Neutrophil (primary cell): ENCODE results near the gene WFDC8.

Experiments
- H3K27ac ChIP-seq: fragments of 200-600 bp; sonication (generic); 2 replicates; pipeline ENCODE4 v1.5.1; 2016; ENCODE audit warnings: mild to moderate bottlenecking, moderate library complexity
- H3K27me3 ChIP-seq: fragments of 200-600 bp; sonication (generic); 2 replicates; pipeline ENCODE4 v1.6.0; 2016; ENCODE audit warnings: mild to moderate bottlenecking
- H3K36me3 ChIP-seq: fragments of 200-600 bp; sonication (generic); 2 replicates; pipeline ENCODE4 v1.5.1; 2017
- H3K4me1 ChIP-seq, 2 experiments: fragments of 200-600 bp in 1 of 2; sonication (generic) in 1 of 2; 1 replicate in 1 of 2; 2 replicates in 1 of 2; pipeline versions ENCODE4 v1.5.1 to v1.6.1; 2013 to 2016; ENCODE audit warnings: low read depth in 1 of 2, low read length in 1 of 2, mild to moderate bottlenecking in 1 of 2, moderate library complexity in 1 of 2; ENCODE audit not compliant: control insufficient read depth in 1 of 2, insufficient read depth in 1 of 2
- H3K4me3 ChIP-seq, 2 experiments: fragments of 200-600 bp in 1 of 2; sonication (generic) in 1 of 2; 1 replicate in 1 of 2; 2 replicates in 1 of 2; pipeline ENCODE4 v1.5.1; 2013 to 2016; ENCODE audit warnings: low read depth in 1 of 2, low read length in 1 of 2, mild to moderate bottlenecking in 1 of 2, moderate library complexity in 1 of 2
- H3K9me3 ChIP-seq: fragments of 200-600 bp; sonication (generic); 2 replicates; pipeline ENCODE4 v1.5.1; 2016
- CTCF ChIP-seq: fragments of 200-600 bp; sonication (generic); IDR thresholded peaks from 2 replicates; pipeline ENCODE4 v1.5.1; 2016; ENCODE audit warnings: antibody characterized with exemption

WFDC8 gene

DNA sequence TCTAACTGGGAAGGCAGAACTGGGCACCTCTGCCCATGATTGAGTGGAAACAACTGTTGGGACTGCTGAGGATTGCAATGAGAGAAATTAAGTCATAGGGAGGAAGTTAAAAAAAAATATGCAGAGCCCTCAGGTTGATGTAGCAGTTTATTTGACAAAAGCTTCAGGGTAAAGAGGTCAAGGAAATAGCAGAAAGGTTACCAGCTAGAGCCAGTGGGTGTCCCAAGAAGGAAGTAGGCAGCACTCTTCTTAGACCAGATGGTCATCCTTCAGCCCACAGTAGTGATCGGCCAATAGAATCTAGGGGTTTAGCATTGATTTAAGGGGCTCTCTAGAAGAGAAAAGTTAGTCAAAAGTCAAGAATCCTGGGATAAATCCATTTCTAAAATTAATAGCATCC lies 28.7 kb upstream of the WFDC8 start:
- no peaks in the 10 kb centered on the region for H3K4me1 ChIP-seq
- H3K27ac ChIP-seq = no peak overlapping the region

GRCh38 chr20:45595235-45595634 lies 16.2 kb upstream of the WFDC8 start:
- Histone ChIP-seq H3K9me3 (no peaks in the 10 kb centered on the region), H3K4me3 (no peak overlapping the region), H3K27ac (no peak overlapping the region), H3K27me3 (peaks cover 33% of the 10 kb centered on the region), H3K36me3 (no peaks in the 10 kb centered on the region), H3K4me1 (no peaks in the 10 kb centered on the region)
- no peak for TF ChIP-seq CTCF

More for the DNA sequence above, 28.7 kb upstream of the WFDC8 start:
- H3K4me3 ChIP-seq = no peak overlapping the region
- no peak for TF ChIP-seq CTCF
- no peaks in the 10 kb centered on the region for H3K9me3 ChIP-seq
- no peaks in the 10 kb centered on the region for H3K36me3 ChIP-seq
- peaks cover 13% of the 10 kb centered on the region for H3K27me3 ChIP-seq

- Histone ChIP-seq H3K9me3 (no peaks in the 10 kb centered on the region), H3K4me3 (no peak overlapping the region), H3K4me1 (no peaks in the 10 kb centered on the region), H3K27me3 (peaks cover 28% of the 10 kb centered on the region), H3K27ac (no peak overlapping the region), H3K36me3 (no peaks in the 10 kb centered on the region)
- TF ChIP-seq CTCF = no peak
Measured at GRCh38 chr20:45593498-45593897, 14.4 kb upstream of the WFDC8 start.

- Histone ChIP-seq H3K9me3 (no peaks in the 10 kb centered on the region), H3K4me1 (no peaks in the 10 kb centered on the region), H3K27me3 (peaks cover 28% of the 10 kb centered on the region), H3K27ac (no peak overlapping the region), H3K4me3 (no peak overlapping the region), H3K36me3 (no peaks in the 10 kb centered on the region)
- no peak for TF ChIP-seq CTCF
Measured at GRCh38 chr20:45592574-45593189, 13.6 kb upstream of the WFDC8 start.

GRCh38 chr20:45589725-45590124 lies 10.6 kb upstream of the WFDC8 start:
- no peaks in the 10 kb centered on the region for H3K4me1 ChIP-seq
- peaks cover 16% of the 10 kb centered on the region for H3K27me3 ChIP-seq
- no peak for TF ChIP-seq CTCF
- no peak overlapping the region for H3K27ac ChIP-seq
- no peaks in the 10 kb centered on the region for H3K36me3 ChIP-seq
- H3K4me3 ChIP-seq = no peak overlapping the region
- no peaks in the 10 kb centered on the region for H3K9me3 ChIP-seq
